ENCODE data around the gene DTL. TPM values are rescaled to one million over a fixed set of nuclear protein-coding genes. Genes with fewer than 3 reads are reported as not detected.

The DTL gene
- total RNA-seq, 1 experiment from 2014 or later, result 73.0 TPM

GRCh38 chr1:212118872-212119260 is 83.3 kb downstream of the DTL start:
- TF ChIP-seq CTCF (conservative IDR thresholded peaks at IDR 0.05), result no peak
- no peak overlapping the region for H3K4me2 ChIP-seq (ENCODE audit: insufficient read depth, insufficient read length, low read length)
- no peak overlapping the region for H4K8ac ChIP-seq (replicated peaks; ENCODE audit: insufficient read length, low read depth, low read length)
- no peaks in the 10 kb centered on the region for H3K27me3 ChIP-seq (ENCODE audit: insufficient read depth, low read length)
- no peak overlapping the region for H2BK12ac ChIP-seq (ENCODE audit: insufficient read length, low read depth, low read length)
- H3K23me2 ChIP-seq (ENCODE audit: insufficient read length, low read depth, low read length, poor library complexity, severe bottlenecking), result no peaks in the 10 kb centered on the region
- H2AFZ ChIP-seq (ENCODE audit: low read length), result no peak overlapping the region
- no peak overlapping the region for H4K5ac ChIP-seq (ENCODE audit: insufficient read length, low read depth, low read length)
- Mint-ChIP-seq H3K4me3 (no peak overlapping the region), H3K9me3 (no peaks in the 10 kb centered on the region), H3K27me3 (ENCODE audit: low read depth) (no peaks in the 10 kb centered on the region), H3K27ac (peak overlapping the region in 1 of 3 experiments; percentile 52; a peak in 2 of 7 replicates), H3K4me1 (peaks cover 8 to 9% of the 10 kb centered on the region in 2 experiments; a peak in 3 of 4 replicates), H3K36me3 (ENCODE audit: insufficient read depth in 1 of 3, low read depth in 3 of 3) (no peaks in the 10 kb centered on the region; a peak in 1 of 7 replicates)
- WGBS (ENCODE audit: extremely low coverage, insufficient read length, low lambda C conversion rate), result no CpG with 5 or more reads among the region's 2 CpGs
- H2BK20ac ChIP-seq (ENCODE audit: low read depth, low read length, poor library complexity, severe bottlenecking), result no peak overlapping the region
- no peak overlapping the region for H3K9ac ChIP-seq (ENCODE audit: extremely low read depth, insufficient read length, low read length)
- H2BK120ac ChIP-seq (ENCODE audit: low read depth, low read length, poor library complexity, severe bottlenecking), result no peak overlapping the region
- no peak overlapping the region for H3K14ac ChIP-seq (ENCODE audit: insufficient read depth, low read length)
- no peak overlapping the region for H3K27ac ChIP-seq (ENCODE audit: insufficient read length, low read depth, low read length)
- no peaks in the 10 kb centered on the region for H3K79me2 ChIP-seq (ENCODE audit: insufficient read depth, low read length)
- H2BK15ac ChIP-seq (ENCODE audit: low read depth, low read length), result no peak overlapping the region
- no peak overlapping the region for H2AK5ac ChIP-seq (ENCODE audit: insufficient read length, low read length)
- no peak overlapping the region for H3T11ph ChIP-seq (ENCODE audit: low read length)
- no peaks in the 10 kb centered on the region for H3K79me1 ChIP-seq (ENCODE audit: insufficient read depth, low read depth, low read length, poor library complexity, severe bottlenecking)
- no peaks in the 10 kb centered on the region for H3K4me1 ChIP-seq (ENCODE audit: insufficient read depth, low read length)
- no peak overlapping the region for H3K23ac ChIP-seq (ENCODE audit: insufficient read length, low read depth, low read length)
- no peak overlapping the region for H3K18ac ChIP-seq (ENCODE audit: insufficient read length, low read depth, low read length)
- no peak overlapping the region for H3K4ac ChIP-seq (ENCODE audit: low read depth, low read length)
- H2BK5ac ChIP-seq (ENCODE audit: insufficient read length, low read length), result no peak overlapping the region
- no peak overlapping the region for H3K56ac ChIP-seq (ENCODE audit: insufficient read length, low read depth, low read length)
- H4K91ac ChIP-seq (ENCODE audit: insufficient read length, low read depth, low read length), result no peak overlapping the region
- no peak for DNase-seq
- no peaks in the 10 kb centered on the region for H3K9me3 ChIP-seq (ENCODE audit: control insufficient read depth, low read depth, low read length)
- H4K20me1 ChIP-seq (ENCODE audit: control insufficient read depth, insufficient read depth, insufficient read length), result no peaks in the 10 kb centered on the region

All from H9 (cell line).